HEK293 (cell line): ENCODE results near the gene SFSWAP.

Source experiments
- EGR2 ChIP-seq: fragments of 450-650 bp; formaldehyde crosslinking; IDR thresholded peaks from 2 replicates; pipeline ENCODE4 v1.5.1; 2016; ENCODE audit warnings: low read depth, missing biosample characterization, missing genetic modification characterization
- MEIS1 ChIP-seq: sonication (generic); formaldehyde crosslinking; IDR thresholded peaks from 2 replicates; pipeline ENCODE4 v1.8.1; 2022; ENCODE audit warnings: missing genetic modification reagents, mild to moderate bottlenecking, borderline replicate concordance
- SETDB1 ChIP-seq: IDR thresholded peaks from one replicate; pipeline ENCODE4 v1.6.1; 2017; ENCODE audit warnings: mild to moderate bottlenecking, low read length, moderate library complexity, mixed read lengths; ENCODE audit not compliant: insufficient read length
- YY1 ChIP-seq: fragments of 450-650 bp; formaldehyde crosslinking; IDR thresholded peaks from 2 replicates; pipeline ENCODE4 v1.5.1; 2018; ENCODE audit warnings: missing biosample characterization, missing genetic modification characterization
- ZFP41 ChIP-seq: fragments of 450-650 bp; formaldehyde crosslinking; IDR thresholded peaks from 2 replicates; pipeline ENCODE4 v1.5.1; 2016; ENCODE audit warnings: missing biosample characterization, missing genetic modification characterization, borderline replicate concordance
- ZNF266 ChIP-seq: fragments of 450-650 bp; formaldehyde crosslinking; IDR thresholded peaks from 2 replicates; pipeline ENCODE4 v1.5.1; 2016; ENCODE audit warnings: missing biosample characterization, missing genetic modification characterization, low read depth
- ZNF292 ChIP-seq: fragments of 450-650 bp; formaldehyde crosslinking; IDR thresholded peaks from 2 replicates; pipeline ENCODE4 v1.5.1; 2016; ENCODE audit warnings: low read depth, missing biosample characterization, missing genetic modification characterization, borderline replicate concordance
- ZNF426 ChIP-seq: fragments of 450-650 bp; formaldehyde crosslinking; IDR thresholded peaks from 2 replicates; pipeline ENCODE4 v1.5.1; 2017; ENCODE audit warnings: missing biosample characterization, missing genetic modification characterization, mild to moderate bottlenecking, inconsistent platforms, moderate library complexity
- ZNF433 ChIP-seq: fragments of 450-650 bp; formaldehyde crosslinking; IDR thresholded peaks from 2 replicates; pipeline ENCODE4 v1.5.1; 2016; ENCODE audit warnings: missing biosample characterization, missing genetic modification characterization, low read depth
- ZNF510 ChIP-seq: fragments of 450-650 bp; formaldehyde crosslinking; IDR thresholded peaks from 2 replicates; pipeline ENCODE4 v1.5.1; 2018; ENCODE audit warnings: mild to moderate bottlenecking, missing genetic modification characterization, missing biosample characterization; ENCODE audit not compliant: insufficient replicate concordance
- ZNF530 ChIP-seq: fragments of 450-650 bp; formaldehyde crosslinking; IDR thresholded peaks from 2 replicates; pipeline ENCODE4 v1.5.1; 2016; ENCODE audit warnings: low read depth, missing biosample characterization, missing genetic modification characterization
- ZNF677 ChIP-seq: fragments of 450-650 bp; IDR thresholded peaks from 2 replicates; pipeline ENCODE4 v1.5.0; 2018; ENCODE audit warnings: missing biosample characterization, mild to moderate bottlenecking, missing genetic modification characterization, moderate library complexity
- ZNF776 ChIP-seq: fragments of 450-650 bp; formaldehyde crosslinking; IDR thresholded peaks from 2 replicates; pipeline ENCODE4 v1.5.0; 2017; ENCODE audit warnings: missing biosample characterization, missing genetic modification characterization, borderline replicate concordance
- TF ChIP-seq, protein P1 (sequence below): fragments of 450-650 bp; formaldehyde crosslinking; IDR thresholded peaks from 2 replicates; pipeline ENCODE4; 2016; ENCODE audit warnings: missing biosample characterization, missing genetic modification characterization
- TF ChIP-seq, protein P2 (sequence below): fragments of 450-650 bp; formaldehyde crosslinking; IDR thresholded peaks from 2 replicates; pipeline ENCODE4 v1.5.1; 2016; ENCODE audit warnings: missing biosample characterization, missing genetic modification characterization, borderline replicate concordance
- TF ChIP-seq, protein P3 (sequence below): fragments of 450-650 bp; formaldehyde crosslinking; IDR thresholded peaks from 2 replicates; pipeline ENCODE4 v1.5.1; 2016; ENCODE audit warnings: missing biosample characterization, missing genetic modification characterization, borderline replicate concordance
- TF ChIP-seq, protein P4 (sequence below): IDR thresholded peaks from 2 replicates; pipeline ENCODE4 v1.6.1; 2011; ENCODE audit warnings: mild to moderate bottlenecking, low read depth, low read length, borderline replicate concordance
- TF ChIP-seq, protein P5 (sequence below): fragments of 450-650 bp; formaldehyde crosslinking; IDR thresholded peaks from 2 replicates; pipeline ENCODE4 v1.5.1; 2016; ENCODE audit warnings: missing biosample characterization, missing genetic modification characterization
- TF ChIP-seq, protein P6 (sequence below): fragments of 450-650 bp; formaldehyde crosslinking; IDR thresholded peaks from 2 replicates; pipeline ENCODE4 v1.5.1; 2016; ENCODE audit warnings: missing biosample characterization, missing genetic modification characterization
- TF ChIP-seq, protein P7 (sequence below): fragments of 450-650 bp; formaldehyde crosslinking; IDR thresholded peaks from 2 replicates; pipeline ENCODE4 v1.5.1; 2016; ENCODE audit warnings: missing biosample characterization, missing genetic modification characterization

The SFSWAP gene

DNA sequence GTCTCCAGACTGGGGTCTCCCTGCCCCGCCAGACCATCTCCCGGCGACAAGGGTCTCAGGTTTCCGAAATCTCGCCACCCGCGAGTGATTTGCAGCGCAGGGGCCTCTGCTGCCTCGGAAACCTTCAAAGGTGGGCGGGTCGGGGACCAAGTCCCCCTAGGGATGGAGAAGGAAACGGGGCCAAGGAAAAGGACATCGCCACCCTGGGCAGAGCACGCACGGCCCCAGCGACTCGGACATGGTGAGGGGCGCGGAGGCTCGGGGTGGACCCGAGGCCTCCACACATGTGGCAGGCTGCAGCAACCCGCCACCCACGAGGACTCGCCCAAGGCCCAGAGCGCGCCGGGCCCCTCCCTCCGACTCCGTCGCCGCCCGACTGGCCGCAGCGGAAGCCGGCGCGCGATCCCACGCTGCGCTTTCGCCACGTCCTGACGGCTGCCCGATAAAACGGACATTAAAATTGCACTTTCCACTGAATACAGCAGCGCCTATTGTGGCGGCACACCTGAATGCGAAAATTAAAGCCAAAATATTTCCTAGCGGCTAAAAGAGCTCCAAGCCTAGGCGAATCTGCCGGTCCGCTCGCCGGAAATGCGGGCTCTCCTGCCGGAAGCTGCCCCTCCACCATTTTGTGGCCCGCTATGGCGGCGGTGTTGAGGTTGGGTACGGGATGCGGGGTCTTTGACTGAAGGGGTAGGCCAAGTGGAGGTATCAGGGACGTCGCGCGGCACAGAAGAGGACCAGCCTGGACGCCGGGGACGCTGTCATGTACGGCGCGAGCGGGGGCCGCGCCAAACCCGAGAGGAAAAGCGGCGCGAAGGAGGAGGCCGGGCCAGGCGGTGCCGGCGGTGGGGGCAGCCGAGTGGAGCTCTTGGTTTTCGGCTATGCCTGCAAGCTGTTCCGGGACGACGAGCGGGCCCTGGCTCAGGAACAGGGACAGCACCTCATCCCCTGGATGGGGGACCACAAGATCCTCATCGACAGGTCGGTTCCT lies at the start of gene SFSWAP (continued):
- peak; percentile 100 for TF ChIP-seq YY1 (tag by site-specific recombination)
- TF ChIP-seq, protein P1, sequence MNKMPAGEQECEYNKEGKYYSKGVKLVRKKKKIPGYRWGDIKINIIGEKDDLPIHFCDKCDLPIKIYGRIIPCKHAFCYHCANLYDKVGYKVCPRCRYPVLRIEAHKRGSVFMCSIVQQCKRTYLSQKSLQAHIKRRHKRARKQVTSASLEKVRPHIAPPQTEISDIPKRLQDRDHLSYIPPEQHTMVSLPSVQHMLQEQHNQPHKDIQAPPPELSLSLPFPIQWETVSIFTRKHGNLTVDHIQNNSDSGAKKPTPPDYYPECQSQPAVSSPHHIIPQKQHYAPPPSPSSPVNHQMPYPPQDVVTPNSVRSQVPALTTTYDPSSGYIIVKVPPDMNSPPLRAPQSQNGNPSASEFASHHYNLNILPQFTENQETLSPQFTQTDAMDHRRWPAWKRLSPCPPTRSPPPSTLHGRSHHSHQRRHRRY, result peak; percentile 60; the same call in 1 of the 2 replicates
- no peak for TF ChIP-seq MEIS1 (CRISPR knock-in tag)
- TF ChIP-seq ZNF266 (tag by site-specific recombination), result no peak
- TF ChIP-seq, protein P2, sequence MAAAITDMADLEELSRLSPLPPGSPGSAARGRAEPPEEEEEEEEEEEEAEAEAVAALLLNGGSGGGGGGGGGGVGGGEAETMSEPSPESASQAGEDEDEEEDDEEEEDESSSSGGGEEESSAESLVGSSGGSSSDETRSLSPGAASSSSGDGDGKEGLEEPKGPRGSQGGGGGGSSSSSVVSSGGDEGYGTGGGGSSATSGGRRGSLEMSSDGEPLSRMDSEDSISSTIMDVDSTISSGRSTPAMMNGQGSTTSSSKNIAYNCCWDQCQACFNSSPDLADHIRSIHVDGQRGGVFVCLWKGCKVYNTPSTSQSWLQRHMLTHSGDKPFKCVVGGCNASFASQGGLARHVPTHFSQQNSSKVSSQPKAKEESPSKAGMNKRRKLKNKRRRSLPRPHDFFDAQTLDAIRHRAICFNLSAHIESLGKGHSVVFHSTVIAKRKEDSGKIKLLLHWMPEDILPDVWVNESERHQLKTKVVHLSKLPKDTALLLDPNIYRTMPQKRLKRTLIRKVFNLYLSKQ (tag by site-specific recombination), result peak; percentile 4; the same call in 1 of the 2 replicates
- TF ChIP-seq ZNF292 (tag by site-specific recombination), result no peak
- no peak for TF ChIP-seq ZNF776
- peak; percentile 70 for TF ChIP-seq EGR2 (tag by site-specific recombination)
- TF ChIP-seq, protein P3, sequence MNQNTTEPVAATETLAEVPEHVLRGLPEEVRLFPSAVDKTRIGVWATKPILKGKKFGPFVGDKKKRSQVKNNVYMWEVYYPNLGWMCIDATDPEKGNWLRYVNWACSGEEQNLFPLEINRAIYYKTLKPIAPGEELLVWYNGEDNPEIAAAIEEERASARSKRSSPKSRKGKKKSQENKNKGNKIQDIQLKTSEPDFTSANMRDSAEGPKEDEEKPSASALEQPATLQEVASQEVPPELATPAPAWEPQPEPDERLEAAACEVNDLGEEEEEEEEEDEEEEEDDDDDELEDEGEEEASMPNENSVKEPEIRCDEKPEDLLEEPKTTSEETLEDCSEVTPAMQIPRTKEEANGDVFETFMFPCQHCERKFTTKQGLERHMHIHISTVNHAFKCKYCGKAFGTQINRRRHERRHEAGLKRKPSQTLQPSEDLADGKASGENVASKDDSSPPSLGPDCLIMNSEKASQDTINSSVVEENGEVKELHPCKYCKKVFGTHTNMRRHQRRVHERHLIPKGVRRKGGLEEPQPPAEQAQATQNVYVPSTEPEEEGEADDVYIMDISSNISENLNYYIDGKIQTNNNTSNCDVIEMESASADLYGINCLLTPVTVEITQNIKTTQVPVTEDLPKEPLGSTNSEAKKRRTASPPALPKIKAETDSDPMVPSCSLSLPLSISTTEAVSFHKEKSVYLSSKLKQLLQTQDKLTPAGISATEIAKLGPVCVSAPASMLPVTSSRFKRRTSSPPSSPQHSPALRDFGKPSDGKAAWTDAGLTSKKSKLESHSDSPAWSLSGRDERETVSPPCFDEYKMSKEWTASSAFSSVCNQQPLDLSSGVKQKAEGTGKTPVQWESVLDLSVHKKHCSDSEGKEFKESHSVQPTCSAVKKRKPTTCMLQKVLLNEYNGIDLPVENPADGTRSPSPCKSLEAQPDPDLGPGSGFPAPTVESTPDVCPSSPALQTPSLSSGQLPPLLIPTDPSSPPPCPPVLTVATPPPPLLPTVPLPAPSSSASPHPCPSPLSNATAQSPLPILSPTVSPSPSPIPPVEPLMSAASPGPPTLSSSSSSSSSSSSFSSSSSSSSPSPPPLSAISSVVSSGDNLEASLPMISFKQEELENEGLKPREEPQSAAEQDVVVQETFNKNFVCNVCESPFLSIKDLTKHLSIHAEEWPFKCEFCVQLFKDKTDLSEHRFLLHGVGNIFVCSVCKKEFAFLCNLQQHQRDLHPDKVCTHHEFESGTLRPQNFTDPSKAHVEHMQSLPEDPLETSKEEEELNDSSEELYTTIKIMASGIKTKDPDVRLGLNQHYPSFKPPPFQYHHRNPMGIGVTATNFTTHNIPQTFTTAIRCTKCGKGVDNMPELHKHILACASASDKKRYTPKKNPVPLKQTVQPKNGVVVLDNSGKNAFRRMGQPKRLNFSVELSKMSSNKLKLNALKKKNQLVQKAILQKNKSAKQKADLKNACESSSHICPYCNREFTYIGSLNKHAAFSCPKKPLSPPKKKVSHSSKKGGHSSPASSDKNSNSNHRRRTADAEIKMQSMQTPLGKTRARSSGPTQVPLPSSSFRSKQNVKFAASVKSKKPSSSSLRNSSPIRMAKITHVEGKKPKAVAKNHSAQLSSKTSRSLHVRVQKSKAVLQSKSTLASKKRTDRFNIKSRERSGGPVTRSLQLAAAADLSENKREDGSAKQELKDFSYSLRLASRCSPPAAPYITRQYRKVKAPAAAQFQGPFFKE (tag by site-specific recombination), result no peak
- TF ChIP-seq, protein P4, sequence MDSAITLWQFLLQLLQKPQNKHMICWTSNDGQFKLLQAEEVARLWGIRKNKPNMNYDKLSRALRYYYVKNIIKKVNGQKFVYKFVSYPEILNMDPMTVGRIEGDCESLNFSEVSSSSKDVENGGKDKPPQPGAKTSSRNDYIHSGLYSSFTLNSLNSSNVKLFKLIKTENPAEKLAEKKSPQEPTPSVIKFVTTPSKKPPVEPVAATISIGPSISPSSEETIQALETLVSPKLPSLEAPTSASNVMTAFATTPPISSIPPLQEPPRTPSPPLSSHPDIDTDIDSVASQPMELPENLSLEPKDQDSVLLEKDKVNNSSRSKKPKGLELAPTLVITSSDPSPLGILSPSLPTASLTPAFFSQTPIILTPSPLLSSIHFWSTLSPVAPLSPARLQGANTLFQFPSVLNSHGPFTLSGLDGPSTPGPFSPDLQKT, result peak; percentile 72; the same call in 1 of the 2 replicates
- no peak for TF ChIP-seq SETDB1
- TF ChIP-seq, protein P5, sequence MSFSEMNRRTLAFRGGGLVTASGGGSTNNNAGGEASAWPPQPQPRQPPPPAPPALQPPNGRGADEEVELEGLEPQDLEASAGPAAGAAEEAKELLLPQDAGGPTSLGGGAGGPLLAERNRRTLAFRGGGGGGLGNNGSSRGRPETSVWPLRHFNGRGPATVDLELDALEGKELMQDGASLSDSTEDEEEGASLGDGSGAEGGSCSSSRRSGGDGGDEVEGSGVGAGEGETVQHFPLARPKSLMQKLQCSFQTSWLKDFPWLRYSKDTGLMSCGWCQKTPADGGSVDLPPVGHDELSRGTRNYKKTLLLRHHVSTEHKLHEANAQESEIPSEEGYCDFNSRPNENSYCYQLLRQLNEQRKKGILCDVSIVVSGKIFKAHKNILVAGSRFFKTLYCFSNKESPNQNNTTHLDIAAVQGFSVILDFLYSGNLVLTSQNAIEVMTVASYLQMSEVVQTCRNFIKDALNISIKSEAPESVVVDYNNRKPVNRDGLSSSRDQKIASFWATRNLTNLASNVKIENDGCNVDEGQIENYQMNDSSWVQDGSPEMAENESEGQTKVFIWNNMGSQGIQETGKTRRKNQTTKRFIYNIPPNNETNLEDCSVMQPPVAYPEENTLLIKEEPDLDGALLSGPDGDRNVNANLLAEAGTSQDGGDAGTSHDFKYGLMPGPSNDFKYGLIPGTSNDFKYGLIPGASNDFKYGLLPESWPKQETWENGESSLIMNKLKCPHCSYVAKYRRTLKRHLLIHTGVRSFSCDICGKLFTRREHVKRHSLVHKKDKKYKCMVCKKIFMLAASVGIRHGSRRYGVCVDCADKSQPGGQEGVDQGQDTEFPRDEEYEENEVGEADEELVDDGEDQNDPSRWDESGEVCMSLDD (tag by site-specific recombination), result no peak; the same call in 1 of the 2 replicates
- no peak for TF ChIP-seq ZNF530
- TF ChIP-seq ZNF433 (tag by site-specific recombination), result no peak
- TF ChIP-seq, protein P6, sequence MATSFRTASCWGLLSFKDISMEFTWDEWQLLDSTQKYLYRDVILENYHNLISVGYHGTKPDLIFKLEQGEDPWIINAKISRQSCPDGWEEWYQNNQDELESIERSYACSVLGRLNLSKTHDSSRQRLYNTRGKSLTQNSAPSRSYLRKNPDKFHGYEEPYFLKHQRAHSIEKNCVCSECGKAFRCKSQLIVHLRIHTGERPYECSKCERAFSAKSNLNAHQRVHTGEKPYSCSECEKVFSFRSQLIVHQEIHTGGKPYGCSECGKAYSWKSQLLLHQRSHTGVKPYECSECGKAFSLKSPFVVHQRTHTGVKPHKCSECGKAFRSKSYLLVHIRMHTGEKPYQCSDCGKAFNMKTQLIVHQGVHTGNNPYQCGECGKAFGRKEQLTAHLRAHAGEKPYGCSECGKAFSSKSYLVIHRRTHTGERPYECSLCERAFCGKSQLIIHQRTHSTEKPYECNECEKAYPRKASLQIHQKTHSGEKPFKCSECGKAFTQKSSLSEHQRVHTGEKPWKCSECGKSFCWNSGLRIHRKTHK (tag by site-specific recombination), result no peak
- no peak for TF ChIP-seq ZNF426 (tag by site-specific recombination)
- no peak for TF ChIP-seq ZNF510 (tag by site-specific recombination)
- TF ChIP-seq ZNF677 (tag by site-specific recombination), result 0 out of 2 replicates have a peak, but pooled peaks have one; percentile 2
- no peak for TF ChIP-seq ZFP41 (tag by site-specific recombination)
- TF ChIP-seq, protein P7, sequence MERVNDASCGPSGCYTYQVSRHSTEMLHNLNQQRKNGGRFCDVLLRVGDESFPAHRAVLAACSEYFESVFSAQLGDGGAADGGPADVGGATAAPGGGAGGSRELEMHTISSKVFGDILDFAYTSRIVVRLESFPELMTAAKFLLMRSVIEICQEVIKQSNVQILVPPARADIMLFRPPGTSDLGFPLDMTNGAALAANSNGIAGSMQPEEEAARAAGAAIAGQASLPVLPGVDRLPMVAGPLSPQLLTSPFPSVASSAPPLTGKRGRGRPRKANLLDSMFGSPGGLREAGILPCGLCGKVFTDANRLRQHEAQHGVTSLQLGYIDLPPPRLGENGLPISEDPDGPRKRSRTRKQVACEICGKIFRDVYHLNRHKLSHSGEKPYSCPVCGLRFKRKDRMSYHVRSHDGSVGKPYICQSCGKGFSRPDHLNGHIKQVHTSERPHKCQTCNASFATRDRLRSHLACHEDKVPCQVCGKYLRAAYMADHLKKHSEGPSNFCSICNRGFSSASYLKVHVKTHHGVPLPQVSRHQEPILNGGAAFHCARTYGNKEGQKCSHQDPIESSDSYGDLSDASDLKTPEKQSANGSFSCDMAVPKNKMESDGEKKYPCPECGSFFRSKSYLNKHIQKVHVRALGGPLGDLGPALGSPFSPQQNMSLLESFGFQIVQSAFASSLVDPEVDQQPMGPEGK (tag by site-specific recombination), result peak; percentile 77
